PC-9 (cell line): ENCODE results near the gene STK10. TPM values are rescaled to one million over a fixed set of nuclear protein-coding genes. Genes with fewer than 3 reads are reported as not detected.

Experiments
- BruUV-seq: library from RNA; stranded (reverse); fragments of 400-500 nt; replicated peaks from 2 replicates; lab custom pipeline; 2021; lab: Mats Ljungman, UMichigan
- CTCF ChIA-PET: fragments of 300-600 bp; sonication (Branson Sonifier 250); formaldehyde crosslinking; loops from one replicate; lab custom pipeline; 2022; ENCODE audit warnings: antibody characterized with exemption; lab: Charles Lee
- POLR2A ChIA-PET: fragments of 300-600 bp; sonication (Branson Sonifier 250); formaldehyde crosslinking; loops from one replicate; lab custom pipeline; 2022; ENCODE audit warnings: antibody characterized with exemption; ENCODE audit not compliant: unreplicated experiment; lab: Charles Lee
- DNase-seq, 2 experiments: peaks; one replicate each; pipeline versions ENCODE4 v3.0.0 to v3.0.0-alpha.2; 2015 to 2022; ENCODE audit warnings: mixed read lengths in 1 of 2
- H2AFZ ChIP-seq: fragments of 200-600 bp; sonication (generic); 2 replicates; pipeline ENCODE4 v1.8.1; 2017; ENCODE audit warnings: antibody characterized with exemption
- H3F3A ChIP-seq: fragments of 200-600 bp; sonication (generic); 2 replicates; pipeline ENCODE4 v1.8.1; 2017; ENCODE audit warnings: antibody characterized with exemption, mild to moderate bottlenecking, low read depth; ENCODE audit not compliant: insufficient read depth
- H3K27ac ChIP-seq: fragments of 200-600 bp; sonication (generic); 2 replicates; pipeline ENCODE4 v1.6.1; 2016; ENCODE audit warnings: mixed run types
- H3K27me3 ChIP-seq: fragments of 200-600 bp; sonication (generic); 2 replicates; pipeline ENCODE4 v1.6.1; 2016; ENCODE audit warnings: low read depth, mixed run types; ENCODE audit not compliant: insufficient read depth
- H3K36me3 ChIP-seq: fragments of 200-600 bp; sonication (generic); 2 replicates; pipeline ENCODE4 v1.6.1; 2016; ENCODE audit warnings: low read depth, mixed run types
- H3K4me1 ChIP-seq: fragments of 200-600 bp; sonication (generic); replicated peaks from 2 replicates; pipeline ENCODE4 v1.6.1; 2016; ENCODE audit warnings: mixed run types; ENCODE audit not compliant: insufficient read depth
- H3K4me2 ChIP-seq: fragments of 200-600 bp; sonication (generic); 2 replicates; pipeline ENCODE4 v1.6.1; 2017; ENCODE audit warnings: mixed run types
- H3K4me3 ChIP-seq: fragments of 200-600 bp; sonication (generic); 2 replicates; pipeline ENCODE4 v1.6.1; 2016; ENCODE audit warnings: mixed run types
- H3K79me2 ChIP-seq: fragments of 200-600 bp; sonication (generic); 2 replicates; pipeline ENCODE4 v1.6.1; 2017; ENCODE audit warnings: low read depth, mixed run types
- H3K9me2 ChIP-seq: fragments of 200-600 bp; sonication (generic); 2 replicates; pipeline ENCODE4 v1.8.1; 2017; ENCODE audit warnings: mild to moderate bottlenecking; ENCODE audit not compliant: insufficient read depth
- H3K9me3 ChIP-seq: fragments of 200-600 bp; sonication (generic); 2 replicates; pipeline ENCODE4 v1.8.1; 2016; ENCODE audit warnings: low read depth; ENCODE audit not compliant: insufficient read depth
- H4K20me1 ChIP-seq: fragments of 200-600 bp; sonication (generic); 2 replicates; pipeline ENCODE4 v1.8.1; 2017; ENCODE audit not compliant: insufficient read depth
- EZH2 ChIP-seq: fragments of 200-600 bp; sonication (generic); IDR thresholded peaks from 2 replicates; pipeline ENCODE4 v1.8.0; 2017; ENCODE audit warnings: antibody characterized with exemption, low read depth
- intact Hi-C: fragments of 100-400 bp; cut with micrococcal nuclease; formaldehyde crosslinking; loops from one replicate; pipeline ENCODE4 v1.10.0; 2022; ENCODE audit not compliant: unreplicated experiment
- total RNA-seq: library from RNA; stranded (reverse); gene quantifications from 2 replicates; pipeline ENCODE4 v1.2.3, GENCODE V29; 2021
- TF ChIP-seq, protein P1 (sequence below): fragments of 200-600 bp; sonication (generic); conservative IDR thresholded peaks from 2 replicates; pipeline ENCODE4 v1.6.1; 2017; ENCODE audit warnings: mixed run types, antibody characterized with exemption, mild to moderate bottlenecking, moderate library complexity

STK10 gene
- total RNA-seq, 1 experiment from 2014 or later, result 31.5 TPM

DNA sequence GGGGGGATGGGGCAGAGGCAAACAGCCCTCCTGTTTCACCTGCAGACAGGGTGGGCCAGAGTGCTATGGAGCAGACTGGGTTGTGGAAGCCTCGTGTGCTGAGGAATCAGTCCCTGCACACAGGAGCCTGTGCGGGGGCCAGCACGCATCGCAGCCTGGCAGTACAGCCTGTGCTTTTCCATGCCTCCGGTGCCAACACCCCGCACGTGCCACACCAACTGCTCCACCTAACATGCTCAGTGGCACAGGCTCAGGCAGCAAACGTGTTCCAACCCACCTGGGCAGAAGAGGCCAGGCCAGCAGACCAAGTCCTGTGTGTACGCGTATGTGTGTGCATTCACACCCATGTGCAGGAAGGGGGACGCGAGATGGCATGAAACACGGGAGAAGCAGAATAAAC, 144.2 kb downstream of the STK10 start:
- DNase-seq, result no peak
- Histone ChIP-seq H2AFZ (no peak overlapping the region), H3K36me3 (no peaks in the 10 kb centered on the region), H3K4me2 (no peak overlapping the region), H3K4me1 (no peaks in the 10 kb centered on the region), H3K4me3 (no peak overlapping the region), H3F3A (no peaks in the 10 kb centered on the region), H3K79me2 (no peaks in the 10 kb centered on the region), H3K9me3 (no peaks in the 10 kb centered on the region), H3K27me3 (no peaks in the 10 kb centered on the region), H3K27ac (no peak overlapping the region), H3K9me2 (no peaks in the 10 kb centered on the region), H4K20me1 (no peaks in the 10 kb centered on the region)
- ChIA-PET POLR2A (no interaction called here), CTCF (no interaction called here)
- TF ChIP-seq, protein P1, sequence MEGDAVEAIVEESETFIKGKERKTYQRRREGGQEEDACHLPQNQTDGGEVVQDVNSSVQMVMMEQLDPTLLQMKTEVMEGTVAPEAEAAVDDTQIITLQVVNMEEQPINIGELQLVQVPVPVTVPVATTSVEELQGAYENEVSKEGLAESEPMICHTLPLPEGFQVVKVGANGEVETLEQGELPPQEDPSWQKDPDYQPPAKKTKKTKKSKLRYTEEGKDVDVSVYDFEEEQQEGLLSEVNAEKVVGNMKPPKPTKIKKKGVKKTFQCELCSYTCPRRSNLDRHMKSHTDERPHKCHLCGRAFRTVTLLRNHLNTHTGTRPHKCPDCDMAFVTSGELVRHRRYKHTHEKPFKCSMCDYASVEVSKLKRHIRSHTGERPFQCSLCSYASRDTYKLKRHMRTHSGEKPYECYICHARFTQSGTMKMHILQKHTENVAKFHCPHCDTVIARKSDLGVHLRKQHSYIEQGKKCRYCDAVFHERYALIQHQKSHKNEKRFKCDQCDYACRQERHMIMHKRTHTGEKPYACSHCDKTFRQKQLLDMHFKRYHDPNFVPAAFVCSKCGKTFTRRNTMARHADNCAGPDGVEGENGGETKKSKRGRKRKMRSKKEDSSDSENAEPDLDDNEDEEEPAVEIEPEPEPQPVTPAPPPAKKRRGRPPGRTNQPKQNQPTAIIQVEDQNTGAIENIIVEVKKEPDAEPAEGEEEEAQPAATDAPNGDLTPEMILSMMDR, result no peak
- no peak for TF ChIP-seq EZH2
- TSS peak; percentile 6 for BruUV-seq
- intact Hi-C loops, result no loop called here

DNA sequence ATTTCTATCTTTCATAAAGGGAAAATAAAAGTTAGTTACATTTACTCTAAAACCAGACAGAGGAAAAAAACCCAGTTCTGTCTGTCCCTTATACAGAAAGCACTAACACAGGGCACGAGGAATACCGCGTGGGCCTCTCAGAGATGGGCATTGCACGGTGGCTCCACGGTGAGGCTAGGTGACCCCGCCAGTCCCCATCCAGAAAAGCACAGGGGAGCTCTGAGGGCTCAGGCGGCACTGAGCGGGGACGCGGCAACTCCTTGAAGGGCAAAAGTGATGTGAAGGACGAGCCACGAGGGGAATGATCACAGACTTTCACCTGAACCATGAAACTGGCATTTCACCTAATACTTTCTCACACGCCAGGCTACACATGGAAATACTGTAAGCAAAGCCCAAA, 145.8 kb downstream of the STK10 start:
- H4K20me1 ChIP-seq, result no peaks in the 10 kb centered on the region
- DNase-seq, result no peak
- CTCF ChIA-PET, result no interaction called here
- no peak overlapping the region for H3K27ac ChIP-seq
- H3K4me1 ChIP-seq, result no peaks in the 10 kb centered on the region
- no peak overlapping the region for H3K4me2 ChIP-seq
- no peak overlapping the region for H2AFZ ChIP-seq
- BruUV-seq, result no TSS peak
- TF ChIP-seq, protein P1, result no peak
- TF ChIP-seq EZH2, result no peak
- no peaks in the 10 kb centered on the region for H3K79me2 ChIP-seq
- H3K9me3 ChIP-seq, result no peaks in the 10 kb centered on the region
- H3K27me3 ChIP-seq, result no peaks in the 10 kb centered on the region
- H3K9me2 ChIP-seq, result no peaks in the 10 kb centered on the region
- H3K4me3 ChIP-seq, result no peak overlapping the region
- intact Hi-C loops, result no loop called here
- POLR2A ChIA-PET, result no interaction called here
- no peaks in the 10 kb centered on the region for H3F3A ChIP-seq
- H3K36me3 ChIP-seq, result no peaks in the 10 kb centered on the region

DNA sequence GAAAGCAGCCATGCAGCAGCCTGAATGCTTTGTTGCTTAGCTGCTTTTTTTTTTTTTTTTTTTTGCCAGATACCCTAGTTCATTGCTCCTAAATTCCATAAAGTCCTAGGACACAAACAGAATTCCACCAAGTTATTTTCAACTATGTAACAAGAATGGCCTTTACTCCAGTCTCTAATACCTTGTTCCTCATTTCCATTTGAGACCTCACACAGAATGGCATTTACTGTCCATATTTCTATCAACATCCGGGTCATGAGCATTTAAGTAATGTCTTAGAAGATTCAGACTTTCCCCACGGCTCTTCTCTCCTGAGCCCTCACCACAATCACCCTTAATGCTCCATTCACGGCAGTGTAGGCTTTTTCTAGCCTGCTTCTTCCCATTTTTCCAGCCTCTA, 149.9 kb downstream of the STK10 start:
- Histone ChIP-seq H3F3A (no peaks in the 10 kb centered on the region), H3K79me2 (no peaks in the 10 kb centered on the region), H3K27me3 (no peaks in the 10 kb centered on the region), H3K9me3 (no peaks in the 10 kb centered on the region), H3K27ac (no peak overlapping the region), H2AFZ (no peak overlapping the region), H3K9me2 (no peaks in the 10 kb centered on the region), H3K4me2 (no peak overlapping the region), H3K4me3 (no peak overlapping the region), H4K20me1 (no peaks in the 10 kb centered on the region), H3K36me3 (no peaks in the 10 kb centered on the region), H3K4me1 (no peaks in the 10 kb centered on the region)
- no peak for DNase-seq
- ChIA-PET CTCF (interaction anchor here (0.7 kb wide), 1 partner anchor 844 kb away, joined by 6 read pairs; no protein-coding TSS in a partner anchor), POLR2A (no interaction called here)
- TF ChIP-seq EZH2, result no peak
- TF ChIP-seq, protein P1, result no peak
- BruUV-seq, result no TSS peak
- intact Hi-C loops, result no loop called here
